UCSD-AML1 (cell line): ENCODE results near the gene CD84.
"Not testable (repeated sequence)": the region's sequence is repeated elsewhere in the genome, so short reads cannot be mapped to it uniquely, and the experiment has no call there.

ENCODE experiments used
- DNase-seq: peaks from one replicate; lab custom pipeline; 2025; ENCODE audit not compliant: unreplicated experiment; lab: John Stamatoyannopoulos, UW

CD84 gene

DNA sequence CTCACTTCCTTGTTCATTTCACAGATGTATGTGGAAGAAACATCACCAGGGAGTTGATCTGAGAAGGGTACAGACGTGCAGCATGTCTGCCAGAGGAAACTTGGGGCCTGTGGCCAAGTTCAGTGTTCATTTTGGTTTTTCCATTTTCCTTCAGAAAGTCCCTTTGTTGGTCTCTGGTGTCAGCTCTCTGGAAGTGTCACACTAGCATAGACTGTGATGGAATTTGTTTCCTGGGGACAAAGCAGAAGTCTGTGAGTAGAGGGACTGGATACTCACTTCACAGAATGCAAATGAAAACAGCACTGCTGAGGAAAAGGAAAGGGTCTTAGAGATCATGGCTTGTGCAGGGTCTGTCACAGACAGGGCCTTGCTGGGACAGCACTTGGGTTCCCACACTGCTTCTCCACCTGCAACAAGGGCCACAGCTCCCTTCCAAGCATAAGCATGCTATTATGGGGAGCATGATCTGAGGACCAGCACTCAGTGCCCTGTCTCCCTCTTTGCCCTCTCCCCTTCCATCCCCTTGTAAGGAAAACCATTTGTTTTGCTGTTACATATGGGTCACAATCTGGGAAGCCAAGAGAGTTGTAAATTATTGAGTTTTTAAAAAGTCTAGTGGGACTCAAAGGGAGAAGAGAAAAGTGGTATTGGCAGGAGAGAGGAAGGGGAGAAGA lies 31.4 kb upstream of the CD84 start:
- no peak for DNase-seq

GRCh38 chr1:160608941-160609340 lies 29.6 kb upstream of the CD84 start:
- DNase-seq, result no peak

- DNase-seq, result no peak
Measured at GRCh38 chr1:160608514-160608913, 29.2 kb upstream of the CD84 start.

- no peak for DNase-seq
Measured at GRCh38 chr1:160608057-160608456, 28.8 kb upstream of the CD84 start.

GRCh38 chr1:160607672-160608032 lies 28.4 kb upstream of the CD84 start:
- no peak for DNase-seq

DNA sequence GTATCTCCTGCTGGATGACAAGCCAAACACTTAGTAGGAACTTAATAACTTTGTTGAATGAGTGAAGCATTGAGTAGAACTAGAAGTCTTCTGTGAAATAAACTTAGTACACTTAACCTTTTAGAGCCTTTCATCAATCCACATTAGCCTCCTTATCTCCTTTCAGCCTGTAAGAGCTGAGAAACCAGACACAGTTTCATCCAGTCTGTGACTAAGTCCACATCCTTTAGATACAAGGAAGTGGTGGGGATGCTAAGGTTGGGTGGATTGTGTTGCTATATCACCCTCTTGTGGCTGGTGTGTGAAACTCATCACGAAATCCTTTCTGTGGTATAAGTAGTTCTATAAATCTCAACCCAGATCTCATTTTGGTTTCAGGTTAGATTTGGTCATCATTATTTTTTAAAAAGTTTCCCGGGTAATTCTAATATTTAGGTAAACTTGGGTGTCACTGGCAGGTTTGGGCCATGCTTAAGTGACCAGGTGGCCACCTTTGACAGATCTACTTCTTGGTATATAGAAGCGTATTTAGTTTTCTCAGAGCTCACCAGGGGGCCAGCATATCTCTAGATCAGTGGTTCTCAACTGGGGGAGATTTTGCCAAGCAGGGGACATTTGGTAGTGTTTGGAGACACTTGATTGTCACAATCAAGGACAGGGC lies 27.8 kb upstream of the CD84 start:
- DNase-seq, result no peak

GRCh38 chr1:160606611-160607010 lies 27.3 kb upstream of the CD84 start:
- no peak for DNase-seq

DNA sequence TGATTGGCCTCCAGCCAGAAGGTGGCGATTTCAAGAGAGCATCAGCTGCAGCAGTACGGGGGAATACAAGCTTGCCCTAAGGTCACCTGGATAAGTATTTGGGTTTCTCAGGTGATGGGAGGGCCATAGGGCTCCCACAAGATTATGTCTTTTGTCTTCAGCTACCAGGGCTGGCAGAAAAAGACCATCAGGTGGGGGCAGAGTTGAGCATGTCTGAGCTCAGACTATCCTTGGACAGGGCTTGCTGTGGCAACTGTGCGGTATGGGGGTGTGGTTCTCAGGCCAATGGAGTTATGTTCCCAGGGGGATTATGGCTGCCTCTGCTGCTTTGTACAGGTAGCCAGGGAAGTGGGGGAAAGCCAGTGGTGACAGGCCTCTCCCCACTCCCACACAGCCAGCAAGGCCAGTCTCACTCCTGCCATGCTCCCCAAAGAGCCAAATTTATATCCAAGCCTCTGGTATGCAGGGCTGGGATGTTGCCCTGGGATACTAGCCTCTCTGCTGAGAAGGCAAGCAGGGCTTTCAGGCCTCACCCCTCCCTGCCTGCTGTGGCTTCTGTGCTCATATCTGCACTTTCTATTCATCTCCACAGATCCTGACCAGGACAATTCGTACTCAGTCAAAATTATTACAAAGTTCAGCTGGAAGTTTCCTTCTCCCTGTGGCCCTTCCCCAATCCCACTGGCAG lies 26.6 kb upstream of the CD84 start:
- no peak for DNase-seq

GRCh38 chr1:160605205-160605604 lies 25.9 kb upstream of the CD84 start:
- no peak for DNase-seq

GRCh38 chr1:160597705-160598104 lies 18.4 kb upstream of the CD84 start:
- DNase-seq, result no peak

DNA sequence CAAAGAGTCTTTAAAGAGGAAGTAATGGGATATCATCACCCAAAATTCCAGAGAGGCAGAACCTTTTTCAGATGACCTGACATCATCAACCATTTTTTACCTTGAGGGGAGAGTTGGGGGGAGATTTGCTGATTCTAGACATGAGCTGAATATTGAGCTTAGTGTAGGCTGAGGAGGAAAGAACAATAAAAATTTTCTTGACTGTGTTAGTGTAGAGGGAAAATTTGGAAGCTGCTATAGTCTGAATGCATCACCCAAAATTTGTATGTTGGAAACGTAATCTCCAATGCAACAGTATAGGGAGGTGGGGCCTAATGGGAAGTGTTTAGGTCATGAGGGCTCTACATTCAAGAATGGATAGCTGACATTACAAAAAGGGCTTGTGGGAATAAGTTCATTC lies 17.8 kb upstream of the CD84 start:
- no peak for DNase-seq

GRCh38 chr1:160590488-160590887 lies 11.2 kb upstream of the CD84 start:
- no peak for DNase-seq

DNA sequence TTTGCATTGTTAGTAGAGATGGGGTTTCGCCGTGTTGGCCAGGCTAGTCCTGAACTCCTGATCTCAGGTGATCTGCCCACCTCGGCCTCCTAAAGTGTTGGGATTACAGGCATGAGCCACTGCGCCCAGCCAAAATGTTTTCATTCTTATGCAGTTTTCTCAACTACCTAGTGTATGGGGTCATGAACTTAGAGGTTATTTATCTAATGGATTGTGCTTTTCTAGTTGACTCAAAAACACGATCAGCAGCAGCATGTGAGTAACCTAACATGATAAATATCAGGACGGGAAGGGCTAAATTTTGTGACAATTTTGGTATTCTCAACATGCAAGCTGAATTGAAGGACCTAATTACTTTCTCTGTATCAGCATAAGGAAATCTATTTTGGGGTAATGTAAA lies 9.2 kb upstream of the CD84 start:
- DNase-seq, result no peak

- DNase-seq, result no peak
Measured at GRCh38 chr1:160584784-160585183, 5.5 kb upstream of the CD84 start.

GRCh38 chr1:160582976-160583375 lies 3.7 kb upstream of the CD84 start:
- not testable (repeated sequence) for DNase-seq

GRCh38 chr1:160581961-160582360 lies 2.7 kb upstream of the CD84 start:
- DNase-seq, result no peak

DNA sequence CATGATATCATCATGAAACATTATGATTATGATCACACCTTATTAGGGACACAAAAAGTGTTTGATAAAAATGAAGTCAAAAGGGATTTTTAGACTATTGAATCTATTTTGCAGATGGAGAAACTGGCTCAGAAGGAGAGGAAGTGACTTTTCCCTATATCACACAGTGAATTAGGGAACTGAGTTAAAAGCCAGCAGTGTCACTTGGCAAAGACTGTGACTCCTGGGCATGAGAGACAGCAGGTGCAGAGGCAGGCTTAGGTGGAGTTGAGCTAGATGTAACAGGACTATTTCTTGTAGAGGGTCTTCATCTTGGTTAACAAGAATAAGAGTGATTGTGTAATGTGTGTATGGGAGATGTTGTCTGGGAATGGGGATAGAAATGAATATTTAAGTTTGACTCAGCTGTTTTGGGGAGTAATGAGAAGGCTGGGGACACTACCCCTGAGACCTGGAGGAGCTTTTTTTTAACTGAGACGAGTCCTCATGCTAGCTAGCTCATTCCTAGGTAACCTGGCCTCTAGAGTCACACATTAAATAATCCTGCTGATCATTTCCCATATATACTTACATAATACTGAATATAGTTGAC lies 1.0 kb upstream of the CD84 start:
- DNase-seq, result no peak

DNA sequence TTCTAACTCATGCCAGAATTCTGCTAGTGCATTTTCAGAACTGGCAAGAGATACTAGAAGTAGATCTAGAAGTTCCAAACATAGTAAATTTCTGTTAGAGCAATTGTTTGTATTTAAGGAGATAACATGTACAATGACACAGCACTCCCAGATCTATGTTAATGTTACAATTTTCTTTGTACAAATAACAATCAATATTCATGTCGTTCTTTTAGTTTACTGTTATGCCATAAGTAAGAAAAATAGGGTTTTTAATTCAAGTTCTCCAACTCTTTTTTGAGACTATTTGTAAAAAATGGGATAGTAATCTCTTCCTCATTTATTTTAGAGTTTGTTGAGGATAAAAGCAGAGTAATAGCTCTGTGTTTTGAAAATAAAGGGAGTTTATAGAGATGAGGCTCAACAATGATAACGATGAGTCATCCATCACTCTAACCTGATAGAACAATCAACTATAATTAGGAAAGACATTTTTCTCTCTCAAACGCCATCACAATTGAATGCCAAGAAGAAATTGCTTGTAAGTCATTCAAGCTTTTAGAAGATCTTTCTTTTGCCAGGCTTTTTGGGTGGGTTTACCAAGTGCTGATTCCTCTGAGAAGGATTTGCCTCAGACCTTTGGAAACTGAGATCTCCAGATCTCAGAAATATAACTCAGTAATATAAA lies 638 bp downstream of the CD84 start:
- no peak for DNase-seq

GRCh38 chr1:160578175-160578524 lies 1.1 kb downstream of the CD84 start:
- DNase-seq, result no peak

DNA sequence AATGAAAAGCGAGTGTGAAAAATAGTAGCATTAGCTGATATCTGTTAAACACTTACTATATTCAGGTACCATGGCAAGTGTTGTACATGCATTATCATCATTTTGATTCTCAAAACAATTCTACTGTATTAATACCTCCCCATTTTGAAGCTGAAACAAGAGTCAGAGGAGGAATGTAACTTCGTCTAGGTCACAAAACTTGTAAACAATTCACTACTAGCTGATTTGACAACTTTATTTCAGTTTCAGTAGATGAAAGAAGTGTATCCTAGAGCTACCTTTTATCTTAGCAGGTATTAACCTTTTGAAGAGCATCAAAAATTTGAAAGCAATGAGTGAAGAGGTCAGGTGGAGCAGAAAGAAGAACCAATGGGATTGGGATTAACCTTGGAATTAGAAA lies 1.6 kb downstream of the CD84 start:
- no peak for DNase-seq

DNA sequence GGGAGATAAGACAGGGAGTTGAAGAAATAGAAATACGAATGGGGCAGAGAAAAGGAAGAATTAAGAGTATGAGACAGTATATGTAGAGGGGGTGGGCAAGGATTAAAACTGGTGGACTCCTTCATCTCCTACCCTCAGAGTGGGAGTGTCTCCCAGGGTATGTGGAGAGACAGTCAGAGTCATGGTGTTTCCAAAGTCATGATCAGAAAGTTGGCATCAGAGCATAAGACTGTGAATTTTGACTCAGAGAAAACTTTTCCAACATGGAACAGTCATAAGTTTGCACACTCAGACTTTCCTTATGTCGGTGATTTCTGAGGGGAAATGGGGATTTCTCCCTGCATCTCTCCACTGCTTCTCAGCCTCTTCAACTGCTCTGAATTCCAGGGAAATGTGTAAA lies 2.4 kb downstream of the CD84 start:
- DNase-seq, result no peak

DNA sequence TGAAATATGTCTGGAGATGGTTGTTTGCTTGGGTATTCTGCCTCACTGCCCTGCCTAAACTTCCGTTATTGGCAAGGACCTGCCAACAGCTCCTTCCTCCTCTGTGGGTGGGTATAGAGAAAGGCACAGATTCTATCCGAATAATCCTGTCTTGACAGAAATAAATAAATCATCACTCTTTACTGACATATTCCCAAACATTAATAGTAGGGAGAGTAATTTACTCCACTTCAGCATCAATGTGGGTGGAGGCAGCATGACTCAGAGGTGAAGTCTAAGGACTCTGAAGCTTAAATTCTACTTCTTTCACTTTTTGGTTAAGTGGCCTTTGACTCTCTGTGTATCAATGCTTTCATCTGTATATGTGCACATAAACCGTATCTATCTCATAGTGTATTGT lies 2.9 kb downstream of the CD84 start:
- DNase-seq, result no peak
